Calu3 (cell line): Measurements from ENCODE around the gene HRH3. TPM values are rescaled to one million over a fixed set of nuclear protein-coding genes. Genes with fewer than 3 reads are reported as not detected.

ENCODE experiments used
- BruUV-seq: library from RNA; stranded (reverse); fragments of 400-500 nt; replicated peaks from 2 replicates; lab custom pipeline; 2021; lab: Mats Ljungman, UMichigan
- CTCF ChIA-PET: fragments of 300-600 bp; sonication (Branson Sonifier 250); formaldehyde crosslinking; loops from one replicate; lab custom pipeline; 2022; ENCODE audit warnings: antibody characterized with exemption; lab: Charles Lee
- DNase-seq: peaks from one replicate; pipeline ENCODE4 v3.0.0; 2022
- H3K27ac Mint-ChIP-seq: one replicate; pipeline ENCODE4 v1.8.0; 2022; ENCODE audit warnings: mixed read lengths; ENCODE audit not compliant: unreplicated experiment
- H3K27me3 Mint-ChIP-seq: one replicate; pipeline ENCODE4 v1.8.0; 2022; ENCODE audit warnings: mixed read lengths; ENCODE audit not compliant: unreplicated experiment
- H3K36me3 Mint-ChIP-seq: one replicate; pipeline ENCODE4 v1.8.0; 2022; ENCODE audit warnings: mild to moderate bottlenecking, moderate library complexity, mixed read lengths; ENCODE audit not compliant: insufficient read depth, unreplicated experiment
- H3K4me1 Mint-ChIP-seq: one replicate; pipeline ENCODE4 v1.8.0; 2022; ENCODE audit warnings: mild to moderate bottlenecking, low read depth, mixed read lengths; ENCODE audit not compliant: unreplicated experiment
- H3K4me3 Mint-ChIP-seq: one replicate; pipeline ENCODE4 v1.8.0; 2022; ENCODE audit warnings: mild to moderate bottlenecking, low read depth, moderate library complexity, mixed read lengths; ENCODE audit not compliant: unreplicated experiment
- H3K9me3 Mint-ChIP-seq: one replicate; pipeline ENCODE4 v1.8.0; 2022; ENCODE audit warnings: low read depth, mixed read lengths; ENCODE audit not compliant: unreplicated experiment
- CTCF ChIP-seq: fragments of 200-600 bp; IDR thresholded peaks from one replicate; pipeline ENCODE4 v1.8.0; 2022; ENCODE audit warnings: antibody characterized with exemption; ENCODE audit not compliant: unreplicated experiment
- intact Hi-C: fragments of 100-400 bp; cut with micrococcal nuclease; formaldehyde crosslinking; loops from one replicate; pipeline ENCODE4 v1.10.0; 2022; ENCODE audit not compliant: unreplicated experiment
- total RNA-seq: library from RNA; stranded (reverse); gene quantifications from 2 replicates; pipeline ENCODE4 v1.2.3, GENCODE V29; 2022

The HRH3 gene
- total RNA-seq, 1 experiment from 2014 or later = not detected

- Mint-ChIP-seq H3K4me3 (no peak overlapping the region), H3K27me3 (peaks cover 100% of the 10 kb centered on the region), H3K4me1 (peaks cover 27% of the 10 kb centered on the region), H3K9me3 (no peaks in the 10 kb centered on the region), H3K36me3 (peaks cover 21% of the 10 kb centered on the region), H3K27ac (no peak overlapping the region)
- no peak for TF ChIP-seq CTCF
- no TSS peak for BruUV-seq
- intact Hi-C loops = no loop called here
- CTCF ChIA-PET = interaction anchor here (0.6 to 0.8 kb wide), 2 partner anchors 97 to 207 kb away, joined by 4 read pairs; no protein-coding TSS in a partner anchor
- no peak for DNase-seq
Measured at GRCh38 chr20:62216636-62217566, 3.2 kb downstream of the HRH3 start.

GRCh38 chr20:62215991-62216635 lies 4.0 kb downstream of the HRH3 start:
- peaks cover 100% of the 10 kb centered on the region for H3K27me3 Mint-ChIP-seq
- intact Hi-C loops = no loop called here
- H3K36me3 Mint-ChIP-seq = peaks cover 18% of the 10 kb centered on the region
- DNase-seq = no peak
- peaks cover 23% of the 10 kb centered on the region for H3K4me1 Mint-ChIP-seq
- no peaks in the 10 kb centered on the region for H3K9me3 Mint-ChIP-seq
- CTCF ChIA-PET = no interaction called here
- BruUV-seq = no TSS peak
- no peak overlapping the region for H3K27ac Mint-ChIP-seq
- H3K4me3 Mint-ChIP-seq = no peak overlapping the region
- TF ChIP-seq CTCF = no peak

- DNase-seq = no peak
- peaks cover 11% of the 10 kb centered on the region for H3K36me3 Mint-ChIP-seq
- intact Hi-C loops = no loop called here
- H3K4me1 Mint-ChIP-seq = peaks cover 17% of the 10 kb centered on the region
- TF ChIP-seq CTCF = no peak
- H3K4me3 Mint-ChIP-seq = no peak overlapping the region
- CTCF ChIA-PET = interaction anchor here (0.6 kb wide), 1 partner anchor 47 kb away, joined by 5 read pairs; no protein-coding TSS in a partner anchor
- BruUV-seq = no TSS peak
- H3K27me3 Mint-ChIP-seq = peaks cover 100% of the 10 kb centered on the region
- no peak overlapping the region for H3K27ac Mint-ChIP-seq
- no peaks in the 10 kb centered on the region for H3K9me3 Mint-ChIP-seq
Measured at GRCh38 chr20:62215020-62215990, 4.8 kb downstream of the HRH3 start.

- CTCF ChIA-PET = no interaction called here
- BruUV-seq = no TSS peak
- DNase-seq = no peak
- peaks cover 15% of the 10 kb centered on the region for H3K4me1 Mint-ChIP-seq
- peaks cover 9% of the 10 kb centered on the region for H3K36me3 Mint-ChIP-seq
- H3K9me3 Mint-ChIP-seq = no peaks in the 10 kb centered on the region
- TF ChIP-seq CTCF = no peak
- H3K27ac Mint-ChIP-seq = no peak overlapping the region
- H3K4me3 Mint-ChIP-seq = no peak overlapping the region
- intact Hi-C loops = no loop called here
- peaks cover 98% of the 10 kb centered on the region for H3K27me3 Mint-ChIP-seq
Measured at GRCh38 chr20:62214067-62214466, 6.0 kb downstream of the HRH3 start.
